SU-DHL-6 (cell line): ENCODE results near the gene DHFR.

Source experiments
- EZH2phosphoT487 ChIP-seq: fragments of 200-600 bp; sonication (generic), shearing (Covaris generic); conservative IDR thresholded peaks from 2 replicates; pipeline ENCODE4 v1.6.1; 2018; ENCODE audit warnings: mild to moderate bottlenecking, antibody characterized with exemption, low read length, moderate library complexity, mixed read lengths
- TF ChIP-seq, protein P1 (sequence below): fragments of 200-600 bp; sonication (generic); IDR thresholded peaks from one replicate; pipeline ENCODE4 v1.5.1; 2017; ENCODE audit warnings: antibody characterized with exemption, mild to moderate bottlenecking, low read length, moderate library complexity; ENCODE audit not compliant: insufficient read depth, poor library complexity, severe bottlenecking

DNA sequence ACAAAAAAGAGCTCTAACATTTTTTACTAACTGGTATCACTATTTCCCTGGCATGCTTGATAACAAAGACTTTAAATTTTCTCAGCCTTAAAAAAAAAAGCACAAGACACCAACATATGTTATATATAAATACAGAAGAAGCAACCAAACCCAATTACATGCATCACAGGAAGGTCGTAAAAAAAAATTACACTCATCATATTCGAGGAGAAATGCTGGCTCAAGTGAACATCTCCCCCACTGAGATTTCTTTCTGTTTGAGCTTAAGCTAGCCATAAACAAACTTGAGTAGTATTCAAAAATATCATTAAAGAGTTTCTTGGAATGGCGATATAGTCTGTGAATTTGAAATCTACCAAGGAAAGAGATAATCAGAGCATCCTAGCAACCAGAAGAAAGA, 7.9 kb downstream of the DHFR start:
- TF ChIP-seq, protein P1, sequence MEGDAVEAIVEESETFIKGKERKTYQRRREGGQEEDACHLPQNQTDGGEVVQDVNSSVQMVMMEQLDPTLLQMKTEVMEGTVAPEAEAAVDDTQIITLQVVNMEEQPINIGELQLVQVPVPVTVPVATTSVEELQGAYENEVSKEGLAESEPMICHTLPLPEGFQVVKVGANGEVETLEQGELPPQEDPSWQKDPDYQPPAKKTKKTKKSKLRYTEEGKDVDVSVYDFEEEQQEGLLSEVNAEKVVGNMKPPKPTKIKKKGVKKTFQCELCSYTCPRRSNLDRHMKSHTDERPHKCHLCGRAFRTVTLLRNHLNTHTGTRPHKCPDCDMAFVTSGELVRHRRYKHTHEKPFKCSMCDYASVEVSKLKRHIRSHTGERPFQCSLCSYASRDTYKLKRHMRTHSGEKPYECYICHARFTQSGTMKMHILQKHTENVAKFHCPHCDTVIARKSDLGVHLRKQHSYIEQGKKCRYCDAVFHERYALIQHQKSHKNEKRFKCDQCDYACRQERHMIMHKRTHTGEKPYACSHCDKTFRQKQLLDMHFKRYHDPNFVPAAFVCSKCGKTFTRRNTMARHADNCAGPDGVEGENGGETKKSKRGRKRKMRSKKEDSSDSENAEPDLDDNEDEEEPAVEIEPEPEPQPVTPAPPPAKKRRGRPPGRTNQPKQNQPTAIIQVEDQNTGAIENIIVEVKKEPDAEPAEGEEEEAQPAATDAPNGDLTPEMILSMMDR: no peak
- no peak for TF ChIP-seq EZH2phosphoT487
